HG03045 (cell line): ENCODE measurements around the gene SLC2A13.
"Not testable (repeated sequence)": the region's sequence is repeated elsewhere in the genome, so short reads cannot be mapped to it uniquely, and the experiment has no call there.

Source experiments
- ATAC-seq: cut with Tn5 transposase; IDR thresholded peaks from one replicate; pipeline ENCODE4 v1.9.1; 2021; ENCODE audit warnings: mild to moderate bottlenecking, moderate library complexity; ENCODE audit not compliant: unreplicated experiment

Gene SLC2A13

GRCh38 chr12:39883411-39883810 is 222.5 kb downstream of the SLC2A13 start:
- ATAC-seq, result no peak

GRCh38 chr12:39878753-39879152 is 227.1 kb downstream of the SLC2A13 start:
- no peak for ATAC-seq

GRCh38 chr12:39875721-39876120 is 230.2 kb downstream of the SLC2A13 start:
- ATAC-seq, result no peak

GRCh38 chr12:39874785-39875184 is 231.1 kb downstream of the SLC2A13 start:
- ATAC-seq, result no peak

GRCh38 chr12:39873065-39873464 is 232.8 kb downstream of the SLC2A13 start:
- no peak for ATAC-seq

GRCh38 chr12:39872425-39872824 is 233.5 kb downstream of the SLC2A13 start:
- no peak for ATAC-seq

GRCh38 chr12:39868328-39868725 is 237.6 kb downstream of the SLC2A13 start:
- no peak for ATAC-seq

- ATAC-seq, result no peak
Observed at GRCh38 chr12:39867631-39868327, 238.1 kb downstream of the SLC2A13 start.

- ATAC-seq, result no peak
Observed at GRCh38 chr12:39866135-39866534, 239.7 kb downstream of the SLC2A13 start.

- no peak for ATAC-seq
Observed at GRCh38 chr12:39860695-39861094, 245.2 kb downstream of the SLC2A13 start.

GRCh38 chr12:39853003-39853402 is 252.9 kb downstream of the SLC2A13 start:
- ATAC-seq, result no peak

- no peak for ATAC-seq
Observed at GRCh38 chr12:39852346-39852745, 253.5 kb downstream of the SLC2A13 start.

GRCh38 chr12:39848218-39848617 is 257.7 kb downstream of the SLC2A13 start:
- not testable (repeated sequence) for ATAC-seq

- ATAC-seq, result no peak
Observed at GRCh38 chr12:39846971-39847650, 258.8 kb downstream of the SLC2A13 start.

- ATAC-seq, result no peak
Observed at GRCh38 chr12:39846304-39846703, 259.6 kb downstream of the SLC2A13 start.

- no peak for ATAC-seq
Observed at GRCh38 chr12:39840422-39840821, 265.5 kb downstream of the SLC2A13 start.

- ATAC-seq, result no peak
Observed at GRCh38 chr12:39839072-39839471, 266.8 kb downstream of the SLC2A13 start.

- ATAC-seq, result peak; percentile 69
Observed at GRCh38 chr12:39835517-39836489, 270.1 kb downstream of the SLC2A13 start.

GRCh38 chr12:39831587-39832315 is 274.1 kb downstream of the SLC2A13 start:
- ATAC-seq, result no peak

- ATAC-seq, result no peak
Observed at GRCh38 chr12:39830852-39831520, 274.9 kb downstream of the SLC2A13 start.
